ENCODE measurements around the gene SYCP2.
"Not testable (repeated sequence)": the region's sequence is repeated elsewhere in the genome, so short reads cannot be mapped to it uniquely, and the experiment has no call there.

SYCP2 gene

GRCh38 chr20:59902470-59902869 is 31.0 kb downstream of the SYCP2 start:
- TF ChIP-seq ZFX (IDR thresholded peaks at IDR 0.05; ENCODE audit: borderline replicate concordance), result no peak
- no peak for TF ChIP-seq CTCF (IDR thresholded peaks at IDR 0.05)
- no peak overlapping the region for H3K27ac ChIP-seq

GRCh38 chr20:59895908-59896307 is 37.5 kb downstream of the SYCP2 start:
- TF ChIP-seq CTCF (IDR thresholded peaks at IDR 0.05) (no peak), ZFX (IDR thresholded peaks at IDR 0.05; ENCODE audit: borderline replicate concordance) (no peak)
- no peak overlapping the region for H3K27ac ChIP-seq

GRCh38 chr20:59891581-59891980 is 41.9 kb downstream of the SYCP2 start:
- H3K27ac ChIP-seq, result no peak overlapping the region
- TF ChIP-seq CTCF (IDR thresholded peaks at IDR 0.05), result no peak
- no peak for TF ChIP-seq ZFX (IDR thresholded peaks at IDR 0.05; ENCODE audit: borderline replicate concordance)

GRCh38 chr20:59890035-59890434 is 43.4 kb downstream of the SYCP2 start:
- H3K27ac ChIP-seq, result not testable (repeated sequence)

GRCh38 chr20:59888050-59888449 is 45.4 kb downstream of the SYCP2 start:
- no peak for TF ChIP-seq ZFX (IDR thresholded peaks at IDR 0.05; ENCODE audit: borderline replicate concordance)
- no peak for TF ChIP-seq CTCF (IDR thresholded peaks at IDR 0.05)
- no peak overlapping the region for H3K27ac ChIP-seq

GRCh38 chr20:59884494-59884893 is 48.9 kb downstream of the SYCP2 start:
- TF ChIP-seq ZFX (IDR thresholded peaks at IDR 0.05; ENCODE audit: borderline replicate concordance), result no peak
- no peak for TF ChIP-seq CTCF (IDR thresholded peaks at IDR 0.05)
- no peak overlapping the region for H3K27ac ChIP-seq

- no peak for TF ChIP-seq CTCF (IDR thresholded peaks at IDR 0.05)
- TF ChIP-seq ZFX (IDR thresholded peaks at IDR 0.05; ENCODE audit: borderline replicate concordance), result no peak
- no peak overlapping the region for H3K27ac ChIP-seq
Measured at GRCh38 chr20:59880198-59880597, 53.2 kb downstream of the SYCP2 start.

GRCh38 chr20:59873409-59873808 is 60.0 kb downstream of the SYCP2 start:
- TF ChIP-seq ZFX (IDR thresholded peaks at IDR 0.05; ENCODE audit: borderline replicate concordance) (no peak), CTCF (IDR thresholded peaks at IDR 0.05) (no peak)
- no peak overlapping the region for H3K27ac ChIP-seq

Data from 22Rv1 (cell line).